Glomerular visceral epithelial cell (primary cell): Measurements from ENCODE around the gene APBB1.
"Not testable (repeated sequence)": the region's sequence is repeated elsewhere in the genome, so short reads cannot be mapped to it uniquely, and the experiment has no call there.

Source experiments
- DNase-seq: peaks from one replicate; pipeline ENCODE4 v3.0.0-alpha.2; 2016; ENCODE audit errors: extremely low spot score

The APBB1 gene

GRCh38 chr11:6417907-6418556 lies 862 bp downstream of the APBB1 start:
- DNase-seq = no peak

DNA sequence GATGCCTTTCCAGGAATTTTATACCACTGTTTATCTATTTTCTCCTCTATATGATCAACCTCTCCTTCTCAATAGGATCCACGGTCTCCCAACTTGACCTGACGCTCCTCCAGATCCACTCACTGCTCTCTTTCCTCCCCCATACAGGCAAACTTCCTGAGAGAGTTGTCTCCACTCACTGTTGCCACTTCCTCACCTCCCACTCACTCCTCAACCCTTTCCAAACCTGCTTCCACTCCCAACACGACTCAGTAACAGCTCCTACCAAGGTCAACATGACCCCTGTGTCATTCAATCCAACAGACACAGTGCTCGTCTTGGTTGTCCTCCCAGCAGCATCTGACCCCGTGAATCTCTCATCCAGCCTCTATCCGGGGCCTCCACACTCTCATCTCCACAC lies 3.1 kb downstream of the APBB1 start:
- no peak for DNase-seq

GRCh38 chr11:6414874-6415328 lies 4.0 kb downstream of the APBB1 start:
- no peak for DNase-seq

DNA sequence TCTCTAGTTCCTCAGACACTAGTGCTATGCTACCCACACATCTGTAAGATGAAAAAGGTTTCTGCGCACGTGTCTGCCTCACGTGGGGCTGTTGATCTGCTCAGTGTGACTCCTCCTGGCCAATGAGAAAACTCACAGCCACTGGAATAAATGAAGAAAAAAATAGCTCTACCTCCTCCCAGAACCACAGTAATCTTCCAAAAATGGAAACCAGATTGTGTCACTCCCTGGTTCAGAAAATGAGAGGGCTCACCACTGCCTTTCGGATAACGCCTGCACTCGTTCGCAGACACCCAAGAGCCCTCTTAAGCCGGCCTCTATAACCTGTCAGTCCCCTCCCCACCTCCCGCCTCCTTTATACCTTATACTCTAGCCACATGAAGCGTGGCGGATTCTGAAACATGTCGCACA lies 5.1 kb downstream of the APBB1 start:
- no peak for DNase-seq

DNA sequence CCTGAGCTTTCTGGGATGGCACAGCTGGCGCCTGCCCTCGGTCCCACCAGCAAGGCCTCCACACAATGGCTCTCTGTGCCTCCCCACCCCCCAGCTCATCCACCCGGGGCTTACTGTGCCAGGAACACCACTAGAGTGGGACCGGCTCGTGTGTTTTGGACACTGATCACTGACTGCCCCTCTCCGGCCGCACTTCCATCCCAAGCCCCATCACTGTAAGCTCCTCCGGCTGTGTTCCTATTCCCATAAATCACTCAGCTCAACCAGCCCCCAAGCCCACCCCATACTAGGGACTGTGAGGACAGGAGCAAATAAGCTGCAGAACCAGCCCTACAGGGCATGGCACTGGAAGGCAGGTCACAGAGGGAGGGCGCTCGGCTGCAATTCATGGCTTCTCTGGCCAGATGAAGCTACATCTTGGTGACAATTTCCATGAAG lies 7.3 kb downstream of the APBB1 start:
- no peak for DNase-seq

- DNase-seq = no peak
Measured at GRCh38 chr11:6410695-6411430, 8.0 kb downstream of the APBB1 start.

GRCh38 chr11:6406370-6406769 lies 12.5 kb downstream of the APBB1 start:
- DNase-seq = no peak

DNA sequence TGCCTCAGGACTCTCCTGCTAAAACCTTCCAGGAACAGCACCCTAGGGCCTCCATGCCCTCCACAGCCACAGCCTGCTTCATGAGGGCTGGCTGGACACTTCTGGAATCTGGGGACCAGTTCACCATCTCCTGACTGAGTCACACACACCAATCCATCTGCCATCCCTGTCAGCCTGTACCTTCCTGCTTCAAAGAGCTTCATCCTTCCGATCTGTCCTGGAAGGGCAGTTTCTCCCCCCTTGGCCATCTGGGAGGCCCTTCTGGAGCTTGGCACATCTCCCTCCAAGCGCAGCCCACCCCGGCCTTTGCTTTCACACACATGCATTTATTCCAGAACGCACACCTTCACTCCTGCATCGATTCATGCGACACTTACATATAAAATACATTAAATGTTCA lies 13.0 kb downstream of the APBB1 start:
- DNase-seq = no peak

- DNase-seq = no peak
Measured at GRCh38 chr11:6405052-6405667, 13.7 kb downstream of the APBB1 start.

- DNase-seq = peak; percentile 38
Measured at GRCh38 chr11:6404342-6405051, 14.4 kb downstream of the APBB1 start.

DNA sequence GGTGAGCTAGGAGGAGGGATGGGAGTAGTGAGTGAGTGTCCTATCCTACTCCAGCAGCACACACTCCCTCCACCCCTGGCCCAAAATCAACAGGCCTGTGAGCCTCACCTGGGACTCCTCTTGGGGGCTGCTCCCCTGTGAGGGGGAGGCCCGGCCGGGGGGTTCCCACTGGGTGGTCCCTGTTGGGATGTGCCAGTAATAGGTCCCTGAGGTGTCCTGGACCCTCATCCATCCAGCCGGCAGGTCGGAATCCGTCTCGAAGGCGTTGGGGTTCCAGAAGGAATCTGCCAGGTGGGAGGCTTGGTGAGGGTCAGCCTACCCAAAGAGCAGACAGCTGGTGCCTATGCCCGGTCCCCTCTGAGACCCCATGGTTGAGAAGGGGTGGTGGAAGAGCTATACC lies 15.4 kb downstream of the APBB1 start:
- no peak for DNase-seq

GRCh38 chr11:6402561-6402981 lies 16.3 kb downstream of the APBB1 start:
- DNase-seq = peak; percentile 37

DNA sequence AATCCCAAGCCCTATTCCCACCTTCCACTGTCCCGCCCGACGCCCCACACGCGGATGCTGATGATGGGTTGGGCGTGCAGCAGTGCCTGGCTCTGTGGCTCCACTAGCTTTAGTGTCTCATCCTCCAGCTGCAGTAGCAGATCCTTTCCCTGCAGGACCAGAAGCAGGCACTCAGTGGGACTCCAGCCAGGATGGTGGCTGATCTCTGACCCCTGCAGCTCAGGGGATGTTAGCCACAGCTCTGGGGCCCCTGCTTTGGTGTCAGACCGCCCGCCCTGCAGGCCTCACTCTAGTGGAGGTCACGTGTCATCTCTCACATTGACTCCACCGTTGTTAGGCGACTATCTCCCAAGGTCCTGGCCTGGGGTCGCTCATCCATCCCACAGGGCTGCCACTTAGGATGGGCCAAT lies 16.8 kb downstream of the APBB1 start:
- no peak for DNase-seq

DNA sequence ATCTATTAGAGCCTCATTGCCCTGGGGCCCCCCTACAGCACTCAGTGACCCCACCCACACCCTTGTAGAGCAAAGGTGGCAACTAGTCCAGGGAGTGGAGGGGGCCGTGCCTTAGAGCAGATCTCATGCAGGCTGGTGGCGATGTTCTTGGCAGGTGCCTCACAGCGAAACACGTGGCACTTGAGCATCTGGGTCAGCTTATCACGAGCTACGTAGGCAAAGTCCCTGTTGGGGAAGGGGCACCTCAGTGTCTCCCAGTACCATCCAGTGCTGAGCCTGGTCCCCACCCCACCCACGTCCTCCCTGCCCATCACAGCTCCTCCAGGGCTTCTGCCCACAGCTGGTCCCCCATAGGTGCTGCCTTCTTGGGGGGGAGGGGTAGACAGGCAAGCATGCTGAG lies 17.4 kb downstream of the APBB1 start:
- no peak for DNase-seq

- DNase-seq = no peak
Measured at GRCh38 chr11:6400431-6401345, 18.2 kb downstream of the APBB1 start.

- no peak for DNase-seq
Measured at GRCh38 chr11:6397636-6398035, 21.3 kb downstream of the APBB1 start.

DNA sequence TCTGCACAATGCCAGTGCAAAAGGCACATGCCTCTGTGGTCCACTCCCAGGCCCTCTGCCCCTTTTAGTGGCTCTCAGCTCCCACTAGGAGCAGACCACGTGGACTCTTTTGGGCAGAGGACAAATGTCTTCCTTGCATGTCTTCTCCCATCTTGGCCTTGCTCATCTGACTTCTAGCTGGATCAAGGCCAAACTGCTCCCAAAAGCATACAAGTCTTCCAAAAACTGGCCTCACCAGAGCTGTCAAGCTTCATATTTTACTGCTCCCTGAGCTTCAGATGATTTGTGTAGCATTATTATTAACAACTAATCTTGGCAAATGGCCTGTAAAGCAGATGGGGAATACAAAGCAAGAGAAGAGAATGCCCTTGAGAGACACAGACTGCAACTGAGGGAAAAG lies 21.7 kb downstream of the APBB1 start:
- no peak for DNase-seq

GRCh38 chr11:6395470-6396060 lies 23.3 kb downstream of the APBB1 start:
- DNase-seq = no peak

DNA sequence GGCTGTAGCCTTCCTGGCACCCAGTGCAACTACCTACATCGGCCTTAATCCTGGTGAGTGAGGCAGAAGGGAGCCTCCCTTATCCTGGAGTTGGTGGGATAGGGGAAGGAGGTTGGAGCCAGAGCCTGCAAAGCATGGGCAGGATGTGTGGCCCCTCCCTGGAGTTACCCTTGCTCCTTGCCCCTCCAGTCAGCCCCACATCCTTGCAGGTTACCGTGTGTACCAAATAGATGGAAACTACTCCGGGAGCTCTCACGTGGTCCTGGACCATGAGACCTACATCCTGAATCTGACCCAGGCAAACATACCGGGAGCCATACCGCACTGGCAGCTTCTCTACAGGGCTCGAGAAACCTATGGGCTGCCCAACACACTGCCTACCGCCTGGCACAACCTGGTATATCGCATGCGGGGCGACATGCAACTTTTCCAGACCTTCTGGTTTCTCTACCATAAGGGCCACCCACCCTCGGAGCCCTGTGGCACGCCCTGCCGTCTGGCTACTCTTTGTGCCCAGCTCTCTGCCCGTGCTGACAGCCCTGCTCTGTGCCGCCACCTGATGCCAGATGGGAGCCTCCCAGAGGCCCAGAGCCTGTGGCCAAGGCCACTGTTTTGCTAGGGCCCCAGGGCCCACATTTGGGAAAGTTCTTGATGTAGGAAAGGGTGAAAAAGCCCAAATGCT lies 24.8 kb downstream of the APBB1 start:
- no peak for DNase-seq

- not testable (repeated sequence) for DNase-seq
Measured at GRCh38 chr11:6392251-6392650, 26.6 kb downstream of the APBB1 start.
